HuH-7.5 (cell line): ENCODE data around the gene KRR1.

ENCODE experiments used
- DNase-seq: peaks from one replicate; pipeline ENCODE4 v3.0.0; 2011; ENCODE audit warnings: low spot score

KRR1 gene

GRCh38 chr12:75511116-75512048 is at the start of gene KRR1:
Gene KRR1, minus strand, starts transcription at chr12:75511609. Its CDS starts 12 bp downstream, at chr12:75511597.
- DNase-seq: peak; percentile 53

GRCh38 chr12:75560167-75560566 is 48.8 kb upstream of the KRR1 start:
- no peak for DNase-seq

DNA sequence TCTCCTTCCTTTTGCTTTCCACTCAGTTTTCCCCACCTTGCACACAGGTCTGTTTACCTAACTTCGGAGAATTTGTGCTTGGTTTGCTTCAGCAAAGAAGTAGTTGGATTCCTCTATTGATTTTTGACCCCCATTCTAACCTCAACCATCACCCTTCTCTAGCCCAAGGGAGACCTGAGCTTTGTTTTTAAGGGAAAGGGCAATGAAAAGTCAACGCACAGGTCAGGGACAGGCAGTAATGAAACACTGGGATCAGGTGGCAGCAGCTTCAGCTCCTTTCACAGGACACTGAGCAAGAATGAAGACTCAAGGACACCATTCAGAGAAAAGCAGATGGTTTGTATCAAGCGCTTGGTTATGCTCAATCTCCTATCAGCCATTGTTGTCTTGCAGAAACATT is 46.9 kb upstream of the KRR1 start:
- DNase-seq: no peak

- DNase-seq: no peak
Observed at GRCh38 chr12:75556311-75556899, 45.0 kb upstream of the KRR1 start.

- DNase-seq: no peak
Observed at GRCh38 chr12:75554556-75554880, 43.1 kb upstream of the KRR1 start.

DNA sequence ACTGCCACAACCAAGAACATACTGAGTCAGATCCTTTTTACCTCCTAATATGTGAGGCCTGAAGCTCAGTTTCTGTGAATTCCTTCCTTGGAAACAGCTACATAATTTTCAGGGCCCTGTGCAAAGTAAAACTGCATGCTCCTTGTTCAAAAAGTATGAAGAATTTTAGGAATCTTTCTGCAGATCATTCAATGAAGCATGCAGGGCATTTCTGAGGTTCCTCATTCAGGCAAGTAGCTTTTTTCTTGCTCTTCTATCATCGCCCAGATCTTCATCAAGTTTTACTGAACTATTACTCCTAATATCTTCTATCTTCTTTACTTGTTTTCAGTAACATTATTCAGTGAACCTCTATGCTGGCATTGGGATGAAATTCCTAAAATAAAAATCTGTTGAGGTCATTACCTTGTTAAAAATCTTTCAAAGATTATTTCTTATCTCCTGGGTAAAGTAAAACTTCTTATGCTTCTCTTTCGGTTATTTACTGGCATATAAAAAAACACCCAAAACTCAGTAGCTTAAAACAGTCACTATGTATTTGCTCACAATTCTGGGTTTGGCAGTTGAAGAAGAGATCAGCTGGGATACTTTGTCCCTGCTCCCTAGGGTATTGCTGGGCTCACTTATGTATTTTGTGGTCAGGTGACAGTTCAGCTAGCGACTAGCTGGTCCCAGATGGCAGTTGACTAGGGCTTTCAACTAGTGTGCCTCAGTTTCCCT is 42.6 kb upstream of the KRR1 start:
- no peak for DNase-seq

DNA sequence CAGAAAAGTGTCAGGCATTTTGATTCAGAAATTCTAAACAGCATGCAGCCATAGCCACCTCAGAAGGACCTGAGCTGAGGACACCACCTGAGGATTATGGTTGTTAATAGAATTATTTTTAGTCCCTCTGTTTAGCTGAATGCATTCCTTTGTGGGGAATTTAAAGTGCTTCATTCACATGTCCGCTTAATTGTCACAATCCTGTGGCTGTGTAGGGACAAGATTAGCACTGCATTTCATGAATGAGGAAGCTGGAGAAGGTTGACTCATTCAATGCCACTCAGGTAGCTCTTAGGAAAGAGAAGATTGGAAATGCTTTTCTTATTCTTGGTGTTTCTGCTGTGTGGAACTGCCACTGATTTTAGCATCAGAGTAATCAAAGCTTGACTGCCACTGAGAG is 42.0 kb upstream of the KRR1 start:
- DNase-seq: no peak

DNA sequence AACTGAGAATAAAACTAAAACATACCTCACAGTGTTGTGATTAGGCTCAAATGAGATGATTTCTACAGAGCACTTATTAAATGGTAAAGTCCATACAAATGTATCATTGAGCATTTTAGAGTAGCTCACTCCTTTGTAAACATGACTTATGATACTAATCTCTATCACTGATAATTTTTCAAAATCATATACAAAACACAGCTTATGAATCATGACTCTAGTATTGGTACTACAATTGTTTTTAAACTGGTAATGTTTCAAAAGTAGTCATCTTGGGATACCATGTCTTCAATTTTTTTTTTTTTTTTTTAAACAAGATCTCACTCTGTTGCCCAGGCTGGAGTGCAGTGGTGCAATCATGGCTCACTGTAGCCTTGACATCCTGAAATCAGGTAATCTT is 40.1 kb upstream of the KRR1 start:
- no peak for DNase-seq

GRCh38 chr12:75550401-75551240 is 39.2 kb upstream of the KRR1 start:
- no peak for DNase-seq

DNA sequence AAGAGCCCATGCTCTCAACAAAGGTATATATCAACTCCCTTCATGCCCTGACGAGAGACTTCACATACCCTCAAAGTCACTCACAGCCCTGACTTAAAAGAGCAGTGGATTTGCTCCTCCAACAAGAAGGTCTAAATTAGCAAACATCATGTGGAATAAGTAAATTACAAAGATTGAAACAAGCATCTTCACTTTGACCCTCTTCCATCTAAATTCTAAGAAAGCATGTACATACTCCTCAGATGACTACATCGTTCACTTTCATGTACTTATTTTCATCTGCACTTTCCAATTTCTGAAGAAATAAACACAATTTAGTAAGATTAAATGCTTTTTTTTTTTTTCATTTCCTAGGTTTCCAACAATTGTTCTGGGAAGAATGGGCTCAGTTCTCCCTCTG is 38.6 kb upstream of the KRR1 start:
- DNase-seq: no peak

DNA sequence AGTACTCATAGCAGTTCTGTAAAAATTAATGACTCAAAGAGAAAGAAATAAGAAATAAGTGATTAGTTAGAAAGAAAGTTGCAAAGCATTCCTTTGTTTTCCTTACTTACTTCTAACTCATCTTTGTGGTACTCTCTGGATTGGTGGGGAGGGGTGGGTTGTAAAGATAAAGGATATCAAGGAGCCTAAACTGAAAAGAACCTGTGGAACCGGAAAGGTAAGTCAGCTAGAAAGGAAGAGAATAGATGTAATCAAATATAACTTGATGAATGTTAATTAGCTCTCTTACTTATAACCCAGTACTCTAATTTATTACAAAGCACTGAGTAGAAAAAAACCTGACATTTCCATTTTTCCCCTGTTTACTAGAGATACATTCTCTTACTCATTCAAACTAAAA is 37.5 kb upstream of the KRR1 start:
- no peak for DNase-seq

- no peak for DNase-seq
Observed at GRCh38 chr12:75545636-75546035, 34.2 kb upstream of the KRR1 start.

GRCh38 chr12:75543529-75543928 is 32.1 kb upstream of the KRR1 start:
- DNase-seq: no peak

DNA sequence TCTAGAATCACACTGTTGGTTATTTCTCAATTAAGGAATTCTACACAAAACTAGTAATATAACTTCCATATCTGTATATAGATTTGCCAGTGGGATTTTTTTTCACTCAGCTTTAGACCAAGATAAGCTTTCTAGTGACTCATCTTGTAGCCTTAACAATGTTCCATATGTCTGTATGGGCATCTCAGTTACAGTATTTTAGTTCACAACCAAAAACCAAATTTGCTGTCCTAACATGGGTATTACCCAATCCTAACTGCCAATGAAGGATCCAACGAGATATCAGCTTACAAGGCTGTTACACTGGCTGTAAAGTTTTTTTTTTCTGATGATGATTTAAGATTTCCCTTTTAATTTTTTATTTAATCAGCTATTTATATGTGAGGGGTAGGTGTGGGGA is 31.5 kb upstream of the KRR1 start:
- no peak for DNase-seq

DNA sequence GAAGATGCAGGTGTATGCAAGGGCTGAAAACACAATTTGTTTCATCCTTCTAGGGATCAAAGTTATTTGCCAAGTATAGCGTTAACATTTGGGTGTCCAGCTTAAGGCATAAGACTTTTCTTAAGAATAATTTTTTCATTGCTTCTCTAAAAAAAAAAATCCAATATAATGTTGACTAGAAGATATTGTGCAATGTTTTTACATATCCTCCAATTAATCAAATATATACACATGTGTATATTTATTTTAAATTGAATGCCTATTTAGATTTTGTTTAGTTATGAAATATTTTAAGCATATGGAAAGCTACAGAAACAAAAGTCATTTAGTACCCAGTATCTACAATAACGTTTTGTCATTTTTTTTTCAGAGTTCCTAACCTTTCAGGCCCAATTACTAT is 28.5 kb upstream of the KRR1 start:
- DNase-seq: no peak

DNA sequence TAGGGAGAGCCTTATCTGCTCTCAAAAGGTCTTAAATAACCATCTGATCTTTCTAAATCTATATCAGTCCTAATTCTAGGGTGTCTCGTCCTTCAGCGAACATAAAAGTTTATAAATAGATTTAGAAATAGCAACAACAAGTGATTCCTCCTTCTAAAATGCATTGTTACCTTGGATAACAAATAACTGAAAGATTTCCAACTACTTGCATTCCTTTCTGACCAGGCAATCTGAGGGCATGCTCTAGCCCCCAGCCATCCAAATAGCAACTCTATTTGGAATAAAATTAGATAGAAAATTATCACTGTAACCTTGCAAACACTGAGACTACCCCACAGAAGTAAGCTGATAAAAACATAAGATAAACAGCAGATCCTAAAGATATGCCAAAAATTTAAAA is 21.8 kb upstream of the KRR1 start:
- no peak for DNase-seq

GRCh38 chr12:75529826-75530225 is 18.4 kb upstream of the KRR1 start:
- DNase-seq: no peak

- no peak for DNase-seq
Observed at GRCh38 chr12:75529316-75529715, 17.9 kb upstream of the KRR1 start.

DNA sequence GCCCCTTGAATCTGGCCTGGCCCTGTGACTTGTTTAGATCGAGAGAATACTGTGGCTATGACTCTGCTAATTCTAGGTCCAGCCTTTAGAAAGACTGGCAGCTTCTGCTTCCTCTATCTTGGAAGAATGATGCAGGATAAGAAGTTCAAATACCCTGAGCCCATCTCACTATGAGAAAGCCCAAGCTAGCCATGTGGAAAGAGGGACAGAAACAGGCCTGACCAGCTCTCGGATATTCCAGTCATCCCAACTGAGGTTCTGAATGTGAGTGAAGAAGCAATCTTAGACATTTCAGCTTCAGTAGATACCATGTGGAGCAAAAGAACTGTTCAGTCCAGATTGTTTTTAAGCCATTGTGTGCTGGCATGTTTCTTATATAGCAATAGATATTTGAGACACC is 17.3 kb upstream of the KRR1 start:
- DNase-seq: no peak

DNA sequence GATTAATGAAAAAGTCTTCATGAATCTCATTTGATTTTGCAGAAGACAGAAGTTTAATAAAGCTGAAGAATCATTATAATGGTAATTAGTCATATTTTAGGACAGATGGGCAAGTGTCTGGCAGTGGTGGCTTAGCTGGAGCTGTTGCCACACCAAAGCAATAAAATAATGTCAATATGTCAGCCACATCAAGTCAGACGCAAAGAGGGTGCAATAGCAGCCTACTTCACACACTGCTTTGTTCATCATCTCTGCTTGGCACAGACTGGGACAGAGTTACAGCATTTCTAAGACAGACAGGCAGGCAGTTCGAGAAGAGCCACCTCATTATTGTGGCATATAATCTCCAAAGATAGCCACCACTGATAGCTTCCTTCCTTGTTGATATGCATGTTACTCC is 16.9 kb upstream of the KRR1 start:
- no peak for DNase-seq

- peak; percentile 19 for DNase-seq
Observed at GRCh38 chr12:75526655-75527511, 15.5 kb upstream of the KRR1 start.
